Breast epithelium (tissue), 3 donors: ENCODE results near the gene JMJD1C.

Experiments
- POLR2A ChIP-seq: fragments of 450-650 bp; IDR thresholded peaks from one replicate; pipeline ENCODE4 v1.6.1; 2016; ENCODE audit warnings: antibody characterized with exemption, mild to moderate bottlenecking, moderate library complexity
- TF ChIP-seq, protein P1 (sequence below), 3 donors: fragments of 450-650 bp; IDR thresholded peaks; one replicate each; pipeline ENCODE4 v1.5.1; 2016 to 2017; ENCODE audit warnings: antibody characterized with exemption in 3 of 3, mild to moderate bottlenecking in 3 of 3, moderate library complexity in 3 of 3

- TF ChIP-seq POLR2A, result no peak
- TF ChIP-seq, protein P1, sequence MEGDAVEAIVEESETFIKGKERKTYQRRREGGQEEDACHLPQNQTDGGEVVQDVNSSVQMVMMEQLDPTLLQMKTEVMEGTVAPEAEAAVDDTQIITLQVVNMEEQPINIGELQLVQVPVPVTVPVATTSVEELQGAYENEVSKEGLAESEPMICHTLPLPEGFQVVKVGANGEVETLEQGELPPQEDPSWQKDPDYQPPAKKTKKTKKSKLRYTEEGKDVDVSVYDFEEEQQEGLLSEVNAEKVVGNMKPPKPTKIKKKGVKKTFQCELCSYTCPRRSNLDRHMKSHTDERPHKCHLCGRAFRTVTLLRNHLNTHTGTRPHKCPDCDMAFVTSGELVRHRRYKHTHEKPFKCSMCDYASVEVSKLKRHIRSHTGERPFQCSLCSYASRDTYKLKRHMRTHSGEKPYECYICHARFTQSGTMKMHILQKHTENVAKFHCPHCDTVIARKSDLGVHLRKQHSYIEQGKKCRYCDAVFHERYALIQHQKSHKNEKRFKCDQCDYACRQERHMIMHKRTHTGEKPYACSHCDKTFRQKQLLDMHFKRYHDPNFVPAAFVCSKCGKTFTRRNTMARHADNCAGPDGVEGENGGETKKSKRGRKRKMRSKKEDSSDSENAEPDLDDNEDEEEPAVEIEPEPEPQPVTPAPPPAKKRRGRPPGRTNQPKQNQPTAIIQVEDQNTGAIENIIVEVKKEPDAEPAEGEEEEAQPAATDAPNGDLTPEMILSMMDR (IDR thresholded peaks at IDR 0.05), result no peak
Observed at GRCh38 chr10:63214571-63214970, 251.2 kb downstream of the JMJD1C start.
